HepG2 (cell line): Measurements from ENCODE around the gene MYL11. TPM values are rescaled to one million over a fixed set of nuclear protein-coding genes. Genes with fewer than 3 reads are reported as not detected.
A peak's percentile ranks its signal among the peaks of the same experiment; 100 is the strongest.

Source experiments
- BHLHE40 ChIP-seq: IDR thresholded peaks from 2 replicates; pipeline ENCODE4 v1.6.1; 2011; ENCODE audit warnings: low read length, improper control_type of control experiment
- FOSL2 ChIP-seq: sonication (generic); formaldehyde crosslinking; IDR thresholded peaks from 2 replicates; pipeline ENCODE4 v1.4.0; 2020; ENCODE audit warnings: missing genetic modification reagents
- FOXK1 ChIP-seq: sonication (generic); formaldehyde crosslinking; IDR thresholded peaks from 2 replicates; pipeline ENCODE4 v1.4.0; 2020; ENCODE audit warnings: low read depth, missing genetic modification reagents, borderline replicate concordance
- MBD4 ChIP-seq: IDR thresholded peaks from 2 replicates; pipeline ENCODE4 v1.6.1; 2012; ENCODE audit warnings: low read length, inconsistent platforms, borderline replicate concordance
- PPARG ChIP-seq: conservative IDR thresholded peaks from 2 replicates; pipeline ENCODE4 v1.6.1; 2016; ENCODE audit warnings: missing biosample characterization, missing genetic modification reagents
- PRDM10 ChIP-seq: sonication (generic); formaldehyde crosslinking; IDR thresholded peaks from 2 replicates; pipeline ENCODE4 v1.4.0; 2020; ENCODE audit warnings: low read depth, missing genetic modification reagents
- SUZ12 ChIP-seq: fragments of 150-350 bp; IDR thresholded peaks from 2 replicates; pipeline ENCODE4 v1.6.1; 2014; ENCODE audit warnings: low read depth, low read length
- TBX2 ChIP-seq: sonication (generic); formaldehyde crosslinking; IDR thresholded peaks from 2 replicates; pipeline ENCODE4 v1.5.0; 2020; ENCODE audit warnings: missing genetic modification reagents, mild to moderate bottlenecking, borderline replicate concordance
- THAP7 ChIP-seq: sonication (generic); formaldehyde crosslinking; IDR thresholded peaks from 2 replicates; pipeline ENCODE4 v1.8.1; 2023; ENCODE audit warnings: mild to moderate bottlenecking, missing genetic modification reagents
- ZFP82 ChIP-seq: sonication (generic); formaldehyde crosslinking; IDR thresholded peaks from 2 replicates; pipeline ENCODE4 v1.5.1; 2020; ENCODE audit warnings: mild to moderate bottlenecking, missing genetic modification reagents, borderline replicate concordance
- ZKSCAN1 ChIP-seq: fragments of 150-350 bp; IDR thresholded peaks from 2 replicates; pipeline ENCODE4 v1.6.1; 2014; ENCODE audit warnings: low read length
- ZNF329 ChIP-seq: sonication (generic); formaldehyde crosslinking; IDR thresholded peaks from 2 replicates; pipeline ENCODE4 v1.9.0; 2021; ENCODE audit warnings: low read depth, mild to moderate bottlenecking, missing genetic modification reagents
- ZNF335 ChIP-seq: sonication (generic); formaldehyde crosslinking; IDR thresholded peaks from 2 replicates; pipeline ENCODE4 v1.4.0; 2020; ENCODE audit warnings: missing genetic modification reagents
- ZNF33A ChIP-seq: sonication (generic); formaldehyde crosslinking; IDR thresholded peaks from 2 replicates; pipeline ENCODE4 v1.5.1; 2020; ENCODE audit warnings: missing genetic modification reagents, mild to moderate bottlenecking, moderate library complexity, borderline replicate concordance
- ZNF414 ChIP-seq: sonication (generic); formaldehyde crosslinking; IDR thresholded peaks from 2 replicates; pipeline ENCODE4 v1.5.0; 2020; ENCODE audit warnings: missing genetic modification reagents
- ZNF512 ChIP-seq: sonication (generic); formaldehyde crosslinking; IDR thresholded peaks from 2 replicates; pipeline ENCODE4 v1.4.0; 2020; ENCODE audit warnings: mild to moderate bottlenecking, missing genetic modification reagents
- ZNF678 ChIP-seq: sonication (generic); formaldehyde crosslinking; IDR thresholded peaks from 2 replicates; pipeline ENCODE4 v1.4.0; 2020; ENCODE audit warnings: mild to moderate bottlenecking, missing genetic modification reagents
- polyA plus RNA-seq, 8 experiments: library from polyadenylated mRNA; depleted of rRNA in 3 of 8; stranded (reverse) in 7 of 8; unstranded in 1 of 8; fragments of >200 nt; fragmentation: Illumina TruSeq in 4 of 8; extraction: Trizol in 4 of 8; gene quantifications; 2 replicates each; pipeline versions ENCODE4 v1.2.1 to v1.2.3, GENCODE V29; 2011 to 2016; ENCODE audit warnings: low read depth in 4 of 8, missing spikeins in 1 of 8, mixed read lengths in 1 of 8; ENCODE audit not compliant: insufficient read depth in 1 of 8
- total RNA-seq, 5 experiments: library from RNA; depleted of rRNA; stranded (reverse); fragments of >200 nt; fragmentation: Illumina TruSeq; extraction: Trizol; gene quantifications; 2 replicates each; pipeline ENCODE4 v1.2.3, GENCODE V29; 2016; ENCODE audit warnings: low read depth in 1 of 5

Gene MYL11
- total and polyA plus RNA-seq, 2 of the 13 experiments (the other 11 are each of a cell fraction or from before 2014, with no cell fraction given), result not detected

- TF ChIP-seq THAP7 (CRISPR knock-in tag) (no peak), ZNF33A (CRISPR knock-in tag) (no peak), MBD4 (no peak), BHLHE40 (peak; percentile 36; the same call in 1 of the 2 replicates), ZFP82 (no peak), PRDM10 (peak; percentile 59; the same call in 1 of the 2 replicates), TBX2 (CRISPR knock-in tag) (0 out of 2 replicates have a peak, but pooled peaks have one; percentile 21), ZNF329 (CRISPR knock-in tag) (0 out of 2 replicates have a peak, but pooled peaks have one; percentile 15), FOXK1 (CRISPR knock-in tag) (no peak), ZNF512 (CRISPR knock-in tag) (no peak), ZNF414 (CRISPR knock-in tag) (0 out of 2 replicates have a peak, but pooled peaks have one; percentile 49), FOSL2 (CRISPR knock-in tag) (peak; percentile 56), ZKSCAN1 (peak; percentile 40; the same call in 1 of the 2 replicates), ZNF335 (peak; percentile 30; the same call in 1 of the 2 replicates), ZNF678 (no peak), SUZ12 (no peak), PPARG (CRISPR knock-in tag) (0 out of 2 replicates have a peak, but pooled peaks have one; percentile 53)
These were observed 34.8 kb downstream of the MYL11 start (continued) for GRCh38 chr16:30409125-30410060.
